RWPE1 (cell line): ENCODE measurements around the gene STYXL1.

ENCODE experiments used
- CTCF ChIA-PET: fragments of 350-600 bp; sonication (Branson Sonifier 250); formaldehyde crosslinking; extraction: SDS; loops from one replicate; lab custom pipeline; 2021; lab: Yijun Ruan, JAX
- POLR2A ChIA-PET: fragments of 400-600 bp; formaldehyde crosslinking; extraction: SDS; loops from one replicate; lab custom pipeline; 2020; ENCODE audit warnings: antibody characterized with exemption; ENCODE audit not compliant: low non-redundant PET; lab: Yijun Ruan, JAX
- DNase-seq: peaks from one replicate; pipeline ENCODE4 v3.0.0; 2012; ENCODE audit warnings: low spot score
- H3K27ac ChIP-seq: fragments of 450-650 bp; 2 replicates; pipeline ENCODE4 v1.5.1; 2017
- CTCF ChIP-seq: fragments of 450-650 bp; conservative IDR thresholded peaks from 2 replicates; pipeline ENCODE4 v1.5.1; 2017; ENCODE audit warnings: low read depth, mild to moderate bottlenecking

The STYXL1 gene

GRCh38 chr7:76051840-76052239 lies 4.0 kb upstream of the STYXL1 start:
- no peak for TF ChIP-seq CTCF
- ChIA-PET POLR2A (no interaction called here), CTCF (interaction anchor here (0.8 kb wide), 1 partner anchor 17 kb away, joined by 3 read pairs; no protein-coding TSS in a partner anchor)
- DNase-seq, result no peak
- peak overlapping the region; percentile 75; the same call in 1 of the 2 replicates for H3K27ac ChIP-seq

GRCh38 chr7:76050545-76050944 lies 2.7 kb upstream of the STYXL1 start:
- POLR2A ChIA-PET, result no interaction called here
- TF ChIP-seq CTCF, result no peak
- no peak for DNase-seq
- CTCF ChIA-PET, result interaction anchor here (1.2 kb wide), 1 partner anchor 127 kb away, joined by 3 read pairs; no protein-coding TSS in a partner anchor
- H3K27ac ChIP-seq, result 0 out of 2 replicates have a peak overlapping the region, but pooled peaks have one; percentile 11

- DNase-seq, result no peak
- H3K27ac ChIP-seq, result no peak overlapping the region
- no peak for TF ChIP-seq CTCF
- POLR2A ChIA-PET, result interaction anchor here (0.5 kb wide), 1 partner anchor 103 kb away, joined by 6 read pairs; no protein-coding TSS in a partner anchor
- CTCF ChIA-PET, result interaction anchor here (0.6 to 1.0 kb wide), 3 partner anchors 74 to 164 kb away, joined by 3 to 4 read pairs (median 3); no protein-coding TSS in a partner anchor
These were observed 1.5 kb upstream of the STYXL1 start for GRCh38 chr7:76049295-76049694.

- ChIA-PET CTCF (interaction anchor here (1.0 kb wide), 1 partner anchor 76 kb away, joined by 3 read pairs; no protein-coding TSS in a partner anchor), POLR2A (interaction anchor here (0.6 kb wide), 1 partner anchor 433 kb away, joined by 5 read pairs; no protein-coding TSS in a partner anchor)
- DNase-seq, result peak; percentile 35
- H3K27ac ChIP-seq, result peak overlapping the region; percentile 86
- TF ChIP-seq CTCF, result no peak
These were observed 828 bp upstream of the STYXL1 start for GRCh38 chr7:76048668-76048988.

- DNase-seq, result peak; percentile 16
These were observed 442 bp downstream of the STYXL1 start for GRCh38 chr7:76047305-76047810.

GRCh38 chr7:76044375-76044865 lies 3.4 kb downstream of the STYXL1 start:
- no peak for TF ChIP-seq CTCF
- no peak for DNase-seq
- ChIA-PET CTCF (interaction anchor here (0.7 kb wide), 1 partner anchor 24 kb away, joined by 3 read pairs; no protein-coding TSS in a partner anchor), POLR2A (no interaction called here)
- H3K27ac ChIP-seq, result peak overlapping the region; percentile 7; the same call in 1 of the 2 replicates

More at GRCh38 chr7:76047305-76047810, 442 bp downstream of the STYXL1 start:
- TF ChIP-seq CTCF, result no peak
- ChIA-PET POLR2A (interaction anchor here (0.8 kb wide), 1 partner anchor 86 kb away, joined by 6 read pairs; no protein-coding TSS in a partner anchor), CTCF (interaction anchor here (0.5 to 0.6 kb wide), 3 partner anchors 18 to 101 kb away, joined by 3 to 4 read pairs (median 4); no protein-coding TSS in a partner anchor)
- peak overlapping the region; percentile 86 for H3K27ac ChIP-seq
